PFSK-1 (cell line): Measurements from ENCODE around the gene RNF151.

Experiments
- POLR2AphosphoS5 ChIP-seq: IDR thresholded peaks from 2 replicates; pipeline ENCODE4 v1.6.1; 2012; ENCODE audit warnings: low read depth, mild to moderate bottlenecking, control low read depth, low read length, moderate library complexity
- SIN3A ChIP-seq: IDR thresholded peaks from 2 replicates; pipeline ENCODE4 v1.6.1; 2012; ENCODE audit warnings: mild to moderate bottlenecking, low read length, moderate library complexity, borderline replicate concordance; ENCODE audit not compliant: insufficient read depth

DNA sequence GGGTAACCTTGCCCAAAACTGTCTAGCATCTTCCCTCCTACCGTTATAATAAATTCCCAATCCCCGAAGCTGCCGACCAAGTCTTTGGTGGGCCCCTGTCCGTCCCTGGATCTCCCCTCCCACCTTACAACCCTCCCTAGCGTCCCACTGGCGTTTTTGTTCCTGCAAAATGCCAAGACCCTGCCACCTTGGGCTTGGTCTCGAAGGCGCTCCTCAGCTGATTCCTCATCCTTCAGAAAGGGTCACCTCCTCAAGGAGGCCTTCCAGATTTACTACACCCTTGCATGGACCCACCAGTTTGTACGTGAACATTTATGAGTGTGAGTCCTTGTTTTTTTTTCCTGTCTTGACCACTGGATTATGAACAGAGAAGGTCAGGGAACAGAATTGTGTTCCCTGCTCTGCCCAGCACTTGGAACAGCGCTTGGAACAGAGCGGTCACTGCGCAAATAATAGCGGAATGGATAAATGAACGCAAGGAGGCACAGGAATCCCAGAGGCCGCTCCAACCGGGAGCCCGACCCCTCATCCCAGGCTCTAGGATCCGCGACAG lies 16.4 kb downstream of the RNF151 start:
- no peak for TF ChIP-seq SIN3A
- TF ChIP-seq POLR2AphosphoS5 = no peak
